Femur (tissue), 1 donor: ENCODE measurements around the gene SPINK1.
"Not testable (repeated sequence)": the region's sequence is repeated elsewhere in the genome, so short reads cannot be mapped to it uniquely, and the experiment has no call there.

ENCODE experiments used
- DNase-seq: peaks from one replicate; pipeline ENCODE4 v3.0.0-alpha.2; 2017

Gene SPINK1, protein sequence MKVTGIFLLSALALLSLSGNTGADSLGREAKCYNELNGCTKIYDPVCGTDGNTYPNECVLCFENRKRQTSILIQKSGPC

DNA sequence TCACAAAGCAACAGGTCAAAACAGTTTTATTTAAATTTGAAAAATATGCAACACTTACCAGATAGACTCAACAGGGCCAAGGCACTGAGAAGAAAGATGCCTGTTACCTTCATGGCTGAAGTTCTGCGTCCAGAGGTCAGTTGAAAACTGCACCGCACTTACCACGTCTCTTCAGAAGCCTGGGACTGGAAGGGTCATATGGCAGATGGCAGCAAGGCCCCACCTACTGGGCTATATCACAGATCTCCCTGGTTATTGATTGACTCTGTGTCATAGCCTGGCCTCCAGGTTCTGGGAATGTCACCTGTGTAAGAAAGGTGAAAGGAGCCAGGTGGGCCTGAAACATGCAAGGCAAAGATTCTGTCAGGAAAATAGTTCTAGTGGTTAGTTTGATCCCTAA is at the start of gene SPINK1:
TSS of gene SPINK1 (minus strand) at position 207 of the 400 bp plus-strand sequence. CDS start at position 113, 94 bp downstream.
- no peak for DNase-seq

DNA sequence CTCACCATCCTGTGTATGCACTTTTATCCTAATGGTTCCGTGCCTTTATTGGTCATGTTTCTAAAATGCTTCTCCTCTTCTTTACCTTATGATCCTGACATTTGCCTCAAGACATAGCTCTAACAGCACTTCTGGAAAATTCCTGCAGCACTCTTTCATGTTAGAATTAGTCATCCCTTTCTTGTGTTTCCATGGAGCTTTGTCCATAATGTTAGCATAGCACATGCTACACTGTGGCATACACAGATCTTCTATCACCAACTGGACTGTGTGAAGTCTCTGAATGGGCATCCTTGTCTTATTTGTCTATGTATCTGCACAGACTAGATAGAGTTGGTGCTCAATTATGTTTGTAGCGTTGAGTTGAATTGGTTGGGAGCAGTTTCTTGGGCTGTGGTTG is 49.0 kb upstream of the SPINK1 start:
- DNase-seq, result no peak

DNA sequence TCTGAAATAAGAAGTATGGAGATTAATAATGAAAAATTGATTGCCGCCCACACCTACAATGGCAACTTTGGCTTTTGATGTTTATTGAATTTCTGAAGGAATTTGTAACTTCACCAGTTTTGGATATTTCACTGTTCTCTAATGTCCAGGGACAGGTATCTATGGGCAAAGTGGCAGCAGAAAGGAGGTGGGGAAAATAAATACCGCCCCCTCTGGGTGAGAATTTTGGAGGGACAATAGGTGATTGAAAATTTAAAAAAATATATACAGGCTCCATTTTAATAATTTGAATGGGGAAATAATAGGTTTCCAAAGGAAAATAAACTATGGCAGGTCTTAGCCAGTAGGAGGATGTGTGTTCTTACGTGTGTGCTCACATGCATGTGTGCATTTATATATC is 48.3 kb upstream of the SPINK1 start:
- DNase-seq, result no peak

DNA sequence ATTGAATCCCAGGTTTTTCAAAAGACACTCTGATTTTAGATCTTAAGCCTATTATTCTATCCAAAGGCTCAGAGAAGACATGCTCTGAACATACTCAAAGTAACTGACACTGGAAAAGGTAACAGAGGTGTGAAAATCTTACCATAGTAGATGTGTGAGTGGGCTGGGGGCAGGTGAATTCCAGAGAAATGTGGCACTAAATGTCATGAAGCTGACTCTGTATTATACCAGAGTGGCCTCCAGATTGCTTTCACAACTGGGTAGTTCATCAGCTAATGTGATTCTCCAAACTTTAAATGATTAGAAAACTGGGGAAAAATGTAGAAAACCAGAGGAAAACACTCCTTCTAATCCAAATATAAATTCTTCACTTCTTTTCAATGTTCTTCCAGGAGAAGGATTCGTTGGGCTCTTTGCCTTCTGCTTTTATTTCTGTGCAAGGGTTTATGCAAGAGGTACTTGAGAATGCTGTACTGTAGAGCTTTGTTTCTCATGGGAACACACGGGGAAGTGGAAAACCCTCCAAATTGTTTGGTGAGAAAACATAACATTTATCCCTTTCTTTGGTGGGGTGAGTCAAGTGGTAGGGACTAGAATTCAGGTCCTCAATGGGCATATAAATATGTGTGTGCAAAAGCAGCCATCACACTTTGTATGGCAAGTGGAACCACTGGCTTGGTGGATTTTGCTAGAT is 46.7 kb upstream of the SPINK1 start, which contains the start of gene SCGB3A2:
TSS of gene SCGB3A2 (plus strand) at position 646 of the 694 bp plus-strand sequence. CDS start 93 bp downstream, outside the sequence.
- DNase-seq, result no peak

DNA sequence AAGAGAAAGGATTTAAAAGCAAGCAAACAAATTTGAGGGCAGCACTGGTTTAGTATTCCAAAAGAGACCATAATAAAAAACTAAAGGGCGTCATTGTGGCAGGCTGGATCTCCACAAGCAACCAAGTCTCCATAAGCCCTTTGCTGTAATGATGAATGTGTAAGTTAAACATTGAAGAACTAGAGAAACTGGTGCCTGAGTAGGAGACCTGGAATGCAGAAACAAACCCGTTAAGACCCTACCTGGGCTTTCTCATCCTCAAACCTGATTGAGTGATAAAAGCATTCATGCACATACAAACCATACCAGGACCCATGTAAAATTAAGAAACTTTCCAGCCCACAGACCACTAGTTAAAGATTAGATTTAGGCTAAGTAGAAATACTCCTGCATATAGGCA is 45.2 kb upstream of the SPINK1 start:
- DNase-seq, result no peak

DNA sequence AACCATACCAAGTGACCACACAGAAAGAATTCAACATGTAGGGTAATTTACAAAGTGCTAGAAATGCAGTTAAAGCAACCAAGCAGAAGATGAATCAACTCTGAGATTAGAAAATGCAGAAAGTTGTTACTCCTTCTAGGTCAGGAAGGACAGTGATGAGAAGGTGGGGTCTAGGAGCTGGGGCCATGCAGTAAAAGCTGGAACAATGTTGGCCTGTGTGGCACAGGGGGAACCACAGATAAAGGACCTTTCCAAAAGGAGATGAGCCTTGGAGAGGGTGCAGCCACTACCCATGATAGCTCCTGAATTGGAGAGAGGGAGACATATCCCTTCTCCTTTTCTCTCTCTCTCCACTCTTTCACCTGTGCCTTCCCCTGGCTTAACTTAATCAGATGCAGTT is 44.7 kb upstream of the SPINK1 start:
- no peak for DNase-seq

DNA sequence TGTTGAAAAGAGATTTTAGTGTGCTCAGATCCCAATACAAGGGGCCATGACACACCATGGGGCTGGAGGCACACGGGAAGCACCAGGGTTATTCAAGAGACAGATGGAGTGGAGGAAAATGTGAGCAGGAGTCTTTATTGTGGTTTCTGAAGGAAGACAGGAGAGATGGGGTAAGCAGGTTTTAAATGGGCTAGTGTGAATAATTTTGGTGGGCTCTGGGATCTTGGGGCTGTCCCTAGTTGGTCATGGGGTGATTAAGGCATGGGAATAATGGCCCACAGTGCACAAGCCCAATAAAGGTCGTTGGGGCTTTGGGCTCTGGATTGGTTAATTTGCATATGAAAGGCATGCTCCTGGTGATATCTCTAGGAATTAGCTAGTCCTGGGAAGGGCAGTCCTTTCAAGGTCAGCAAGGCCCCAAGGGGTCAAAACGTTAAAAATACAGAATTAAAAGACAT is 43.5 kb upstream of the SPINK1 start:
- DNase-seq, result no peak

DNA sequence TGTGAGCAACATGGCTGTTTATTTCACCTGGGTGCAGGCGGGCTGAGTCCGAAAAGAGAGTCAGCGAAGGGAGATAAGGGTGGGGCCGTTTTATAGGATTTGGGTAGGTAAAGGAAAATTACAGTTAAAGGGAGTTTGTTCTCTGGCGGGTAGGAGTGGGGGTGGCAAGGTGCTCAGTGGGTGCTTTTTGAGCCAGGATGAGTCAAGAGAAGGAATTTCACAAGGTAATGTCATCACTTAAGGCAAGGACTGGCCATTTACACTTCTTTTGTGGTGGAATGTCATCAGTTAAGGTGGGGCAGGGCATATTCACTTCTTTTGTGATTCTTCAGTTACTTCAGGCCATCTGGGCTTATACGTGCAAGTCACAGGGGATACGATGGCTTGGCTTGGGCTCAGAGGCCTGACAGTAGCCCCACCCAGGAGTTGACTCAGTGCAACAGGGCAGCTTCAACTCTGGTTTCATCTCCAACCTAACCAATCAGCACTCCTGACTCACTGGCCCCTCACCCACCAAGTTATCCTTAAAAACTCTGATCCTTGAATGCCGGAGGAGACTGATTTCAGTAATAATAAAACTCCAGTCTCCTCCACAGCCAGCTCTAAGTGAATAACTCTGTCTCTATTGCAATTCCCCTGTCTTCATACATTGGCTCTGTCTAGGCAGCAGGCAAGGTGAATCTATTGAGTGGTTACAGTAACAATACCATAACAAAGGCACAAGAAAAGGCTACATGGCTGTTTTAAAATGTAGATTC is 42.8 kb upstream of the SPINK1 start:
- not testable (repeated sequence) for DNase-seq

DNA sequence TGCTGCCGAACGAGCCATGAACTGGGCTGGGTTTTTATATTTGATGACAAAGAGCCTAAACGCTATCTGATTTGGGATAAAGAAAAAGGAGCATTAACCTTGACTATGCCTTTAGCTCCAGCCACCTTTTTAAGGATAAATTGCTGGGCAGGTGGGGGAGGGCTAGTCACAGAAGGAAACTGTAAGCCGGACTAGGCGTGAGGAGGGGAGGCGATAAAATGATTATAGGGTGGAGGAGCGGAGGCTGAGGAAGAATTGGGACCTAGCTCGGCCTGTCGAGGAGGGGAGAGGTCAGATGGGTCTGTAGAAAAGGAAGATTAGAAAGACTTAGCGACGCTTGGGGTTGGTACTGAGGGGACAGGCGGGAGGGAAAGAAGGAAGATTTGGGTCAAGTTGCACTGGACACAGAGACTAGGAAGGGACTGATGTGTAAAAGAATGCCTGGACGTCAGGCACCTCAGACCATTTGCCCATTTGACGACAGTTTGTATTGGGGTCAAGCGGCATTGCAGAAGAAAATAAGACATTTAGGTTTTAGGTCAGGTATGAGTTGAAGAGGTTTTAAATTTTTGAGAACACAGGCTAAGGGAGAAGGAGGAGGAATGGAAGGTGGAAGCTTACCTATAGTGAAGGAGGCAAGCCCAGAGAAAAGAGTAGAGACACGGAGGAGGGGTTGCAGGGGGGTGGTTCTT is 41.4 kb upstream of the SPINK1 start:
- not testable (repeated sequence) for DNase-seq

DNA sequence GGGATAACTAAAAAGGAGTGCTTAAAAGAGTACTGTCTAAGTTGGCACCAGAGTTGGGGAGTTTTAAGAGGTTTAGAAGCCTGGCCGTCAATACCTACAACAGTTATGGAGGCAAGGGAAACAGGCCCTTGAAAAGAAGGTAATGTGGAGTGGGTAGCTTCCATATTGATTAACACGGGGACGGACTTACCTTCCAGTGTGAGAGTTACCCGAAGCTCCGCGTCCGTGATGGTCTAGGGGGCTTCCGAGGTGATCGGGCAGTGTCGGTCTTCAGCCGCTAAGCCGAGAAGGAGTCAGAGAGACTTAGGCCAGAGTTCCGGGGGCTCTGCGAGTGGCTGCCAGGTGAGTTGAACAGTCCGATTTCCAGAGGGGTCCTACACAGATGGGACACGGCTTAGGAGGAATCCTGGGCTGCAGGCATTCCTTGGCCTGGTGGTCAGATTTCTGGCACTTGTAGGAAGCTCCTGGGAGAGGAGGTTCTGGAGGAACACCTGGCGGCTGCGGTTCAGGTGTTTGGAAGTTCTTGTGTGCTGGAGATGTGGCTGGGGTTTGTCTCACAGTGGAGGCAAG is 40.6 kb upstream of the SPINK1 start:
- DNase-seq, result not testable (repeated sequence)

DNA sequence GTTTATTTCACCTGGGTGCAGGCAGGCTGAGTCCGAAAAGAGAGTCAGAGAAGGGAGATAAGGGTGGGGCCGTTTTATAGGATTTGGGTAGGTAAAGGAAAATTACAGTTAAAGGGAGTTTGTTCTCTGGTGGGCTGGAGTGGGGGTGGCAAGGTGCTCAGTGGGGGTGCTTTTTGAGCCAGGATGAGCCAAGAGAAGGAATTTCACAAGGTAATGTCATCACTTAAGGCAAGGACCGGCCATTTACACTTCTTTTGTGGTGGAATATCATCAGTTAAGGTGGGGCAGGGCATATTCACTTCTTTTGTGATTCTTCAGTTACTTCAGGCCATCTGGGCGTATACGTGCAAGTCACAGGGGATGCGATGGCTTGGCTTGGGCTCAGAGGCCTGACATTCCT is 38.4 kb upstream of the SPINK1 start:
- not testable (repeated sequence) for DNase-seq

DNA sequence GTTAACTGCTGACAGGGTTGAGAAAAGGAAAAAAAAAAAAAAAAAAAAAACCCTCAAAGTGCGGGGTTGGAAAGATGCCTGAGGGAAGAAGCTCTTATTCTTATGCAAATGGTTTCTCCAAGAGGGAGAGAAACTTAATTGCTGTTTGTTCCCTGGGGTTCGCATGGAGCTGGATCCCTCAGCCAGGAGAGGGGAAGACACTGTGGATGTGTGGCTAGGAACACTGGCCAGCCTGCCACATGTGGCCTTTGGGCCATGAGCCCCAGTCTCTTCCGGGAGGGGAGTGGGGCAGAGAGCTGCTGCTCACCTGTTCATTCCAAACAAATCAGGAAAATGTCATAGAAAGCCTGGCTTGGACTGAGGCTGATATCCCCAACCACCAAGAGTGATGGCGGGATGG is 37.6 kb upstream of the SPINK1 start:
- DNase-seq, result no peak

DNA sequence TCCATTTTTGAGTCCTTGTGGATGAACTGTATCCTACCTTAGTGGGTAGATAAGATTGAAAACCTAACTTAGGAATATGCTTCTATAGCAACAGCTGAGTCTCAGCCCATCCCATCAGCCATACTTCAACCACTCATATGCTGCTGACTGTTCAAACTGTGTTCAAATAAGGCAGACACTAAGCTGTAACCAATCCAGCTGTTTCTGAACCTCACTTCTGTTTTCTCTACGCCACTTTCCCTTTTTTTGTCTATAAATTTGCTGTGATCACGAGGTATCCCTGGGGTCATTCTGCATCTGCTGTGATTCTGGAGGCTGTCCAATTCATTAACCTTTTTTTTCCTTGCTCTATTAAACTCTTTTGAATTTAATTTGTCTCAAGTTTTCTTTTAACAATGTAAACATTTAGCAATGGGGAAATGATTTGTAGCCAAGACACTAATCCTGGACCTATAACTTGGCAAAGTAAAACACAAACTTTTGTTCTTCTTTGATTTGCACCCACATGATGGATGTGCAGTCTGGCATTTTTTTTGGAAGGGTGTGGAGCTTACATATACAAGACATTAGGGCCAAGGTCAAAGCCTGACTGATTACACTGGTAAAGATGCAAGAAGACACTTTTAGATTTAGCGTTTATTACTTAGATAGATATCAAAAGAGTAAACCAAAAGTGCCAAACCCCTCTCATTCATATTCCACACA is 32.1 kb upstream of the SPINK1 start:
- DNase-seq, result no peak

DNA sequence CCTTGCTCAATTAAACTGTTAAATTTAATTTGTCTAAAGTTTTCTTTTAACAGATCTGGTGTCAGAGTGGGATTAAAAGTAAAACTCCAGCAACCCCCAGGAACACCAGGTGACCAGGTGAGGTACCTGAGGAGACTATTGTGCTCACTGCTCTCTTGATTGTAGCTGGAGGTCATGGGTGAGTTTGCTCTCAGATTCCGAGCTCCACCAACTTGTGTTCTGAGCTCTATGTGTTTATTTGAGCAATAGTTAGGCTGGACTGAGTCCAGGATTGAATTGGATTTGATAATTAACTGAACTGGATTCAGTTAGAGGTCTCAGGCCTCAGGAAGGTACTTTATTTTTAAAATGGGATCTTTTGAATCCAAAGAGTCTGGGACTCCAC is 29.2 kb upstream of the SPINK1 start:
- no peak for DNase-seq

DNA sequence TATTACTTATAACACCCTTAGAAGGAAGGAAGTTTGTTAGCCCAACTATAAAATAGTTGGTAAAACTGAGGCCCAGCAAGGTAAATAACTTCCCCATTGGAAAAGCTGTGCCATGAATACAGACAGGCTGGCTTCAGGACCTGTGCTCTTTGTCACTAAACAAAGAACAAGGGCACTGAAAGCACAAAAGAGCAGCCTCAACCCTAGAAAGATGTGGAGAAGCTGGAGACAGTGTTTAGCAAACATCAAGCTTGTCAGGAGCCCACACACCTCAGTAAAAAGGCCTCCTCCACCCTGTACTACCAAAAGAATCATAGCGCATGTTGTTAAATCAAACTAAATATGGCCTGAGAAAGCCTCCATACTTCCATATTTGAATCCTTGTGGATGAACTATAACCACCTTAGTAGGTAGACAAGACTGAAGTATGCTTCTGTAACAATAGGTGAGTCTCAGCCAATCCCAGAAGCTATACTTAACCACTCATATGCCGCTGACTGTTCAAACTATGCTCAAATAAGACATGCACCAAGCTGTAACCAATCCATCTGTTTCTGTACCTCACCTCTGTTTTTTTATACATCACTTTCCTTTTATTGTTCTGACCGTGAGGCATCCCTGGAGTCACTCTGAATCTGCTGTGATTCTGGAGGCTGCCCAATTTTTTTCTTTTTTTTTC is 28.6 kb upstream of the SPINK1 start:
- DNase-seq, result no peak

DNA sequence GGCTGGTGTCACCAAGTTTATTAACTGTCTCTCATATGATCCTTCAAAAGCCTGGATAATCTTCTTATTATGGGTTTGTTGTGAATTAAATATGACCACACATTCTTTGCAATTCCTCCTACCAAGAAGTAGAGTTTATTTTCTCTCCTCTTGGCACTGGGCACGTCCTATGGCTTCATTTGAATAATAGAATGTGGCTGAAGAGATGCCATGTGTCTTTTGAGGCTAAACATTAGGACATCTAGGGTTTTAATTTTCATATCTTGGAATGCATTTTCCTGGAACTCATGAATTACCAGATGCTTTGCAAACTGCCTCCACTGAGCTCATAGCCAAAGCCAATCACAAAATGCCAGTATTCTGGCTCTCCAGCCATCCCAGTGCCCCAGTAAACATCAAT is 27.1 kb upstream of the SPINK1 start:
- DNase-seq, result no peak

DNA sequence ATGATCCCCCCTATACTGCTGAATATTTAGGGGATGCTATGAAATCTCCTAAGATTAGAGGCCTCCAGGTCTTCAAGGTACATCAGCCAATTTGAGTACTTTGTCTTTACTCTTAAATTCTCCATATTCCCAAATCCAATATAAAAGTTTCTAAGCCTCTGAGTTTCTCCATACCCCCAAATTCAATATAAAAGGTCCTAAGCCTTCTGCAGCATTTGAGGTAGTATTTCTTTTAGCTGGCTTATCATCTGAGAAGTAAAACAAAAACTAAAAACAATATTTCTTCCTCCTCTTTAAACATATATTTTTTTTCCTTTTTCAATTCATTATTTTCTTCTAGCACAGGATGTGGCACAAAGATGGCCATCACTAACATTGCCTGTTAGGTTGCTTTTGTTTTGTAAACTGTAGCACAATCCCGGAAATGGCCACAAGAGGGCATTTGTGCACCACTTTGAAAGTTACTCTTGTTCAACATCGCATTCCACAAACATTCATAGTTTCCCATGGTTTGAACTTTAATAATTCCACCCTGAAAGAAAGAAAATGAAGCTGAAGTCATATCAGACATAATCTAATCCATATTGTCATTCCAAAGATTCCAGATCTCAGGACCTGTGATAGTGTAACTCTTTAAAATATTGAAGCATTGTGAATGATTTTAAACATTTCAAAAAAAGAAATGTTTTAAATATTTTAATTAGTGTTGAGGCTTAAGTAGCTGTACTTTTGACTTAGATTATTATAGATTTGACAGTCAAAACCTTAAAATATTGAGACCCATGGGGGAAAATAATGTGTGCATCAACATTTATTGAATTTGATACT is 26.0 kb upstream of the SPINK1 start:
- peak; percentile 53 for DNase-seq

DNA sequence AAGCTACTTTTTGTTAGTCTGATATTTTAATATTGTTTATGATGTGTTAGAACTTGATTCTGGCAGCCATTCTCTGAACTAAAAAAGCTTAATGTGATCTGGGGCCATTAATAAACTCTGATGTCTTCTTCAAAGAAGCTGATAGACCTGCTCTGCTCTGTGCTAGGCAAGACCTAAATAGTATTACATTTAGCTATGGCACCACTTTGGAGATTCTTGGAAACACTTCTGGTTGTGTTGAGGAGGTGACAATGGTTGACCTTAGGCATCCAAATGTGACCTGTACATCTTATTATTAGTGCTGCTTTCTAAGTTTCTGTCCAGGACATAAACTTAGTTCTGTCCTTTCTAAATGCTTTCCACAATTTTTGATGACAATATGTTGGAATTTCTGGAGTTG is 25.3 kb upstream of the SPINK1 start:
- DNase-seq, result no peak

DNA sequence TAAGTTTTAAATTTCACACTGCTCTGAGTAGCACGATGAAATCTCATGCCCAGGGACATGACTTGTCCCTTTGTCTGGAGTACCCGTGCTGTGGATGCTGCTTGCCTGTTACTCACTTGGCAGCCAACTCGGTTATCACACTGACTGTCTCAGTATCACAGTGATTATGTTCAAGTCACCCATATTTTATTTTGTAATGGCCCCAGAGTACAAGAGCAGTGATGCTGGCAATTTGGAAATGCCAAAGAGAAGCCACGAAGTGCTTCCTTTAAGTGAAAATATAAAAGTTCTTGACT is 24.3 kb upstream of the SPINK1 start:
- no peak for DNase-seq

DNA sequence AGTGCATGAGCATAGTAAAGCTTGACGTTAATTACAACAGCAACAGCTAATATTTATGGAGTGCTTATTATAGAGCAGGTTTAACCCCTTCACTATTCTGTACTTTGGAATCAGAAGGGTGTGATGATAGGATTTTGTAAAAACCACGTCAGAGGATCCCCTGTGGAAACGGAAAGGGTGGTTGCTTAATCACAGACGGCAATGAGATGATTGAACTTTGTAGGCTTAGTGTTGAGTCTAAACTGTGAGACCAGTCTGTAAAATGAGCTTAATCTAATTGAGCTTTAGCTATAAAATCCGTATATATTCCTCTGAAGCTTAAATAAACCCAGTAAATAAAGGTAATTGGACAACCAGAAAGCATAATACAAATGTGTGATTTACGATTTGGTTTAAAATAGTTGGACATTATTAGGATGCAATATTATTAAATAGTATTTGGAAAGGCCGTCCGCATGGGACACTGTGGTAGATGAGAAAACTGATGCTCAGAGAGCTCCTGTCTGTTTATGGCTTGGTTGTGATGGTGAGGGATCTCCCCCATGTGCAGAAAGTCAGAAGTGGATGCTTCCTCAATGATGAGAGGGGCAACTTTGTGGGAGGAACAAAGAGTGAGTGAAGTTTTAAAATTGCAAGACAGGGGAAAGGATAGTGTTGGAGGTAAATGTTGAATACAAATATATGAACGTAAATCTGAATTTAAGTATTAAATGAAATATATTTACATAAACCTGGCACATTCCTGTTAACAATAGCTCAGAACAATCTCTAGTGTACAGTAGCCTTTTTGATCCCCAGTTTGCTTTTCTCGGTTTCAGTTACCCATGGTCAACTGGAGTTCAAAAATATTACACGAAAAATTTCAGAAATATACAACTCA is 23.7 kb upstream of the SPINK1 start:
- no peak for DNase-seq
